Smooth muscle cell (in vitro differentiated cells): Measurements from ENCODE around the gene SDK2. TPM values are rescaled to one million over a fixed set of nuclear protein-coding genes. Genes with fewer than 3 reads are reported as not detected.

Experiments used
- DNase-seq: peaks from one replicate; lab custom pipeline; 2025; ENCODE audit not compliant: unreplicated experiment; lab: John Stamatoyannopoulos, UW
- H2AFZ ChIP-seq: fragments of 200-600 bp; sonication (generic); 2 replicates; pipeline ENCODE4 v1.6.0; 2016; ENCODE audit warnings: antibody characterized with exemption, low read depth, mild to moderate bottlenecking
- H3F3A ChIP-seq: fragments of 200-600 bp; sonication (generic); 2 replicates; pipeline ENCODE4 v1.6.0; 2017; ENCODE audit warnings: antibody characterized with exemption, low read depth
- H3K27ac ChIP-seq: fragments of 200-600 bp; sonication (generic); 2 replicates; pipeline ENCODE4 v1.5.1; 2016; ENCODE audit warnings: low read depth, mild to moderate bottlenecking
- H3K27me3 ChIP-seq: fragments of 200-600 bp; sonication (generic); 2 replicates; pipeline ENCODE4 v1.6.1; 2016; ENCODE audit warnings: low read depth, mild to moderate bottlenecking
- H3K36me3 ChIP-seq: fragments of 200-600 bp; sonication (generic); 2 replicates; pipeline ENCODE4 v1.5.1; 2016; ENCODE audit warnings: low read depth
- H3K4me1 ChIP-seq: fragments of 200-600 bp; sonication (generic); 2 replicates; pipeline ENCODE4 v1.5.1; 2016; ENCODE audit warnings: low read depth
- H3K4me2 ChIP-seq: fragments of 200-600 bp; sonication (generic); 2 replicates; pipeline ENCODE4 v1.6.0; 2016; ENCODE audit warnings: mild to moderate bottlenecking
- H3K4me3 ChIP-seq: fragments of 200-600 bp; sonication (generic); 2 replicates; pipeline ENCODE4 v1.5.1; 2016; ENCODE audit warnings: mild to moderate bottlenecking
- H3K79me2 ChIP-seq: fragments of 200-600 bp; sonication (generic); 2 replicates; pipeline ENCODE4 v1.6.0; 2016; ENCODE audit warnings: low read depth, mild to moderate bottlenecking
- H3K9ac ChIP-seq: fragments of 200-600 bp; sonication (generic); 2 replicates; pipeline ENCODE4 v1.6.0; 2016; ENCODE audit warnings: low read depth
- H3K9me3 ChIP-seq: fragments of 200-600 bp; sonication (generic); replicated peaks from 2 replicates; pipeline ENCODE4 v1.5.1; 2016; ENCODE audit warnings: low read depth
- H4K20me1 ChIP-seq: fragments of 200-600 bp; sonication (generic); 2 replicates; pipeline ENCODE4 v1.6.0; 2016; ENCODE audit warnings: low read depth
- CTCF ChIP-seq: fragments of 200-600 bp; sonication (generic); IDR thresholded peaks from 2 replicates; pipeline ENCODE4 v1.5.1; 2017; ENCODE audit warnings: borderline replicate concordance, mild to moderate bottlenecking, antibody characterized with exemption; ENCODE audit not compliant: insufficient read depth, poor library complexity, severe bottlenecking
- WGBS: methylation state at CpG from one replicate; pipeline ENCODE4 v1.1.7; 2016; ENCODE audit warnings: low lambda C conversion rate; 5-methylcytosine and 5-hydroxymethylcytosine counted together
- polyA plus RNA-seq: library from polyadenylated mRNA; unstranded; fragments of >200 nt; fragmentation: Nextera tagmentation; extraction: Ambion mirVana; gene quantifications from 2 replicates; pipeline ENCODE4 v1.2.1, GENCODE V29; 2016
- total RNA-seq: library from RNA; depleted of rRNA; stranded (reverse); fragments of >200 nt; gene quantifications from 2 replicates; pipeline ENCODE4 v1.2.3, GENCODE V29; 2014

Gene SDK2
- total and polyA plus RNA-seq, 2 experiments from 2014 or later: 4.6 to 6.5 TPM

DNA sequence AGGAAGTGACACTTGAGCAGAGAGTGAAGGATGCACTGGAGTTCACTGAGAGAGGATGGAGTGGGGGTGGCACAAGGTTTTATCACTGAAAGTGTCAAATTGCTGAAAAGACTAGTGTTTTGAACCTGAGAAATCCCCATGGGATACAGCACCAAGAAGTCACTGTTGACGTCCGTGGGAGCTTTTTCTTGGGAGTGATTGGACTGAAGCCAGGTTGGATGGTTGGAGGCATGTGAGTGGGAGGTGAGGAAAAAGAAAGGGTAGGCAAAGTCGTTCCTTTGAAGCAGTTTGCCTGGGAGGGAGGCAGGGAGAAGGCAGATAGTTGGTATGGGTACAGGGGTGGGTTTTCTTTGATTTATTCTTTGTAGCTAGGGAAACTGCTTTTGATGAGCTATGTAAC is 39.9 kb upstream of the SDK2 start:
- DNase-seq: no peak
- Histone ChIP-seq H3K27ac (no peak overlapping the region), H3K4me2 (no peak overlapping the region), H3K27me3 (no peaks in the 10 kb centered on the region), H3K4me1 (no peaks in the 10 kb centered on the region), H3K4me3 (no peak overlapping the region), H3K9me3 (no peaks in the 10 kb centered on the region), H3K36me3 (no peaks in the 10 kb centered on the region), H3K79me2 (no peaks in the 10 kb centered on the region), H2AFZ (no peak overlapping the region), H4K20me1 (no peaks in the 10 kb centered on the region), H3F3A (no peaks in the 10 kb centered on the region), H3K9ac (no peak overlapping the region)
- no peak for TF ChIP-seq CTCF
- 56% methylated on average over 3 of the region's 3 CpGs for WGBS

GRCh38 chr17:73683771-73684170 is 39.5 kb upstream of the SDK2 start:
- H3K4me3 ChIP-seq: no peak overlapping the region
- no peaks in the 10 kb centered on the region for H3K79me2 ChIP-seq
- H3K27me3 ChIP-seq: no peaks in the 10 kb centered on the region
- H3F3A ChIP-seq: no peaks in the 10 kb centered on the region
- H3K4me2 ChIP-seq: no peak overlapping the region
- no peak overlapping the region for H3K9ac ChIP-seq
- H3K9me3 ChIP-seq: no peaks in the 10 kb centered on the region
- no peaks in the 10 kb centered on the region for H3K36me3 ChIP-seq
- 87% methylated on average over 6 of the region's 6 CpGs for WGBS
- DNase-seq: no peak
- H3K4me1 ChIP-seq: no peaks in the 10 kb centered on the region
- no peaks in the 10 kb centered on the region for H4K20me1 ChIP-seq
- TF ChIP-seq CTCF: no peak
- no peak overlapping the region for H3K27ac ChIP-seq
- H2AFZ ChIP-seq: no peak overlapping the region

DNA sequence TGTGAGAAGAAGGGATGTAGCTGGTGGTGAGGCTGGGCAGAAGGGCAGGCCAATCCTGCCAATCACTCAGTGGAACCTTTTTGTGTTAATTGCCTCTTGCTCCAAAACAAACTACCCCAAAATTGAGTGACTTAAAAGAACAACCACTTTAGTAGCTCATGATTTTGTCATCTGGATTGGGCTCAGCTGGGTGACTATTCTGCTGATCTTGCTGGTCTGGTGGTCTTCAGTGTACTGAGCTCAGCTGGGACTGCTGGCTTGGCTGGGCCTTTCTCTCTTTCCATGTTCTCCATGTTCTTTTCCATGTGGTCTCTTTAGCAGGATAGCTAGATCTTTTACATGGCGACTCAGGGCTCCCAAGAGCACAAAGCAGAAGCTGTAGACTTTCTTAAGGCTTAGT is 37.7 kb upstream of the SDK2 start:
- Histone ChIP-seq H3K4me3 (no peak overlapping the region), H2AFZ (no peak overlapping the region), H3K36me3 (no peaks in the 10 kb centered on the region), H3K4me2 (no peak overlapping the region), H3K9ac (no peak overlapping the region), H3K27ac (no peak overlapping the region), H3K79me2 (no peaks in the 10 kb centered on the region), H3K27me3 (peaks cover 18% of the 10 kb centered on the region), H4K20me1 (no peaks in the 10 kb centered on the region), H3K9me3 (no peaks in the 10 kb centered on the region), H3F3A (no peaks in the 10 kb centered on the region), H3K4me1 (no peaks in the 10 kb centered on the region)
- TF ChIP-seq CTCF: no peak
- DNase-seq: no peak
- WGBS: 90% methylated on average over 1 of the region's 1 CpG

GRCh38 chr17:73679476-73679875 is 35.2 kb upstream of the SDK2 start:
- Histone ChIP-seq H3K27ac (no peak overlapping the region), H2AFZ (no peak overlapping the region), H3K9ac (no peak overlapping the region), H3F3A (no peaks in the 10 kb centered on the region), H4K20me1 (no peaks in the 10 kb centered on the region), H3K4me1 (no peaks in the 10 kb centered on the region), H3K79me2 (no peaks in the 10 kb centered on the region), H3K4me3 (no peak overlapping the region), H3K27me3 (peaks cover 27% of the 10 kb centered on the region), H3K36me3 (no peaks in the 10 kb centered on the region), H3K9me3 (no peaks in the 10 kb centered on the region), H3K4me2 (no peak overlapping the region)
- DNase-seq: no peak
- no peak for TF ChIP-seq CTCF
- WGBS: 82% methylated on average over 4 of the region's 4 CpGs
